Progenitor cell of endocrine pancreas (in vitro differentiated cells): Measurements from ENCODE around the gene MT1M. TPM values are rescaled to one million over a fixed set of nuclear protein-coding genes. Genes with fewer than 3 reads are reported as not detected.

ENCODE experiments used
- DNase-seq: peaks from one replicate; pipeline ENCODE4 v3.0.0; 2021; ENCODE audit warnings: low spot score; ENCODE audit not compliant: unreplicated experiment
- H3K27ac Mint-ChIP-seq: 2 replicates; pipeline ENCODE4 v1.8.0; 2021; ENCODE audit warnings: mild to moderate bottlenecking, moderate library complexity, mixed read lengths
- H3K27me3 Mint-ChIP-seq: 2 replicates; pipeline ENCODE4 v1.8.0; 2021; ENCODE audit warnings: mixed read lengths
- H3K36me3 Mint-ChIP-seq: 2 replicates; pipeline ENCODE4 v1.8.0; 2022; ENCODE audit warnings: mixed read lengths; ENCODE audit not compliant: insufficient read depth
- H3K4me1 Mint-ChIP-seq: 2 replicates; pipeline ENCODE4 v1.8.0; 2021; ENCODE audit warnings: low read depth, mixed read lengths
- H3K4me3 Mint-ChIP-seq: 2 replicates; pipeline ENCODE4 v1.8.0; 2021; ENCODE audit warnings: low read depth, mild to moderate bottlenecking, moderate library complexity, mixed read lengths
- H3K9me3 Mint-ChIP-seq: 2 replicates; pipeline ENCODE4 v1.8.0; 2021; ENCODE audit warnings: low read depth, mixed read lengths
- total RNA-seq: library from RNA; stranded (reverse); gene quantifications from 2 replicates; pipeline ENCODE4 v1.2.1, GENCODE V29; 2021
- TF ChIP-seq, protein P1 (sequence below): fragments of 200-600 bp; sonication (generic); IDR thresholded peaks from one replicate; pipeline ENCODE4 v1.5.0; 2021; ENCODE audit warnings: antibody characterized with exemption, mild to moderate bottlenecking; ENCODE audit not compliant: unreplicated experiment

The MT1M gene
- total RNA-seq, 1 donor from 2014 or later = not detected

DNA sequence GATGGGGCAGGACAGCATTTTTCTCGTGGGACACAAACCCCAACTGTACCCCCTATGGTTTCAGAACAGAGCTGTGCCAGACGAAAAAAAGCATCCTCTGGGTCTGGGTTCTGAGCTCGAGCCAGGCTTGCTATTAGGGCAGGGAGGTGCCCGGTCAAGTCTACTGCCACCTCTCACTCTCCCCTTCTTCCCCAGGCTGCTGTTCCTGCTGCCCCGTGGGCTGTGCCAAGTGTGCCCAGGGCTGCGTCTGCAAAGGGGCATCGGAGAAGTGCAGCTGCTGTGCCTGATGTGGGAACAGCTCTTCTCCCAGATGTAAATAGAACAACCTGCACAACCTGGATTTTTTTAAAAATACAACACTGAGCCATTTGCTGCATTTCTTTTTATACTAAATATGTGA, 5.8 kb upstream of the MT1M start:
- H3K9me3 Mint-ChIP-seq = no peaks in the 10 kb centered on the region
- H3K4me3 Mint-ChIP-seq = no peak overlapping the region
- no peak overlapping the region for H3K27ac Mint-ChIP-seq

DNA sequence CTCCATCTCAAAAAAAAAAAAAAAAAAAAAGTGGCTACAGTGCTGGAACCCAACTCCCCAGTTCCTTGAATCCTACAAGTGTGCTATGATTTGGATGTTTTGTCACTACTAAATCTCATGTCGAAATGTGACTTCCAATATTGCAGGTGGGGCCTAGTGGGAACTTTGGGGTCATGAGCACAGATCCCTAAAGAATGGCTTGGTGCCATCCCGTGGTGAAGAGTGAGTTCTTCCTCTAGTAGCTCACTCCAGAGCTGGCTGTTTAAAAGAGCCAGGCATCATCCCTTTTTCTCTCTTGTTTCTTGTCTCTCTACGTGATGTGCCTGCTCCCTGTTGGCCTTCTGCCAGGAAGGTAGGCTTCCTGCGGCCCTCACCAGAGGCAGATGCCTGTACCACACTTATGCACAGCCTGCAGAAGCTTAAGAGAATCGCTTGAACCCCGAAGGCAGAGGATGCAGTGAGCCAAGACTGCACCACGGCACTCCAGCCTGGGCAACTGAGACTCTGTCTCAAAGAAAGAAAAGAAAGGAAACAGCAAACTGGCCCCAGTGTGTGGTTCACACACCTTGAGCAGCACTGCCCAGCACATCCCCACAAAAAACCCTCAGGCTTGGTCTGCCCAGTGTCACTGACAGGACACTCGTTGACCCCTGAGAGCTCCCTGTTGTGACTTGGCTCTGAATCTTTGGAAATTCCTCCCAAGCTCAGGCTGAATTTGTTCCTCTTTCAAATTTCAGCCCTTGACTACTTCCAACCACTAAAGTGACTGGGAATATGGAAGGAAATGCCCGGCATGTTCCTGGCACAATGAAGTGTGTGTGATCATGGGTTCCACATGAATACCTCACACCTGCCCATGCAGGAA, 3.7 kb upstream of the MT1M start:
- peaks cover 87% of the 10 kb centered on the region for H3K27me3 Mint-ChIP-seq
- TF ChIP-seq, protein P1, sequence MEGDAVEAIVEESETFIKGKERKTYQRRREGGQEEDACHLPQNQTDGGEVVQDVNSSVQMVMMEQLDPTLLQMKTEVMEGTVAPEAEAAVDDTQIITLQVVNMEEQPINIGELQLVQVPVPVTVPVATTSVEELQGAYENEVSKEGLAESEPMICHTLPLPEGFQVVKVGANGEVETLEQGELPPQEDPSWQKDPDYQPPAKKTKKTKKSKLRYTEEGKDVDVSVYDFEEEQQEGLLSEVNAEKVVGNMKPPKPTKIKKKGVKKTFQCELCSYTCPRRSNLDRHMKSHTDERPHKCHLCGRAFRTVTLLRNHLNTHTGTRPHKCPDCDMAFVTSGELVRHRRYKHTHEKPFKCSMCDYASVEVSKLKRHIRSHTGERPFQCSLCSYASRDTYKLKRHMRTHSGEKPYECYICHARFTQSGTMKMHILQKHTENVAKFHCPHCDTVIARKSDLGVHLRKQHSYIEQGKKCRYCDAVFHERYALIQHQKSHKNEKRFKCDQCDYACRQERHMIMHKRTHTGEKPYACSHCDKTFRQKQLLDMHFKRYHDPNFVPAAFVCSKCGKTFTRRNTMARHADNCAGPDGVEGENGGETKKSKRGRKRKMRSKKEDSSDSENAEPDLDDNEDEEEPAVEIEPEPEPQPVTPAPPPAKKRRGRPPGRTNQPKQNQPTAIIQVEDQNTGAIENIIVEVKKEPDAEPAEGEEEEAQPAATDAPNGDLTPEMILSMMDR = no peak
- no peak for DNase-seq
- no peak overlapping the region for H3K4me3 Mint-ChIP-seq
- no peak overlapping the region for H3K27ac Mint-ChIP-seq
- no peaks in the 10 kb centered on the region for H3K9me3 Mint-ChIP-seq
- H3K4me1 Mint-ChIP-seq = peaks cover 12% of the 10 kb centered on the region
- H3K36me3 Mint-ChIP-seq = no peaks in the 10 kb centered on the region

More for the DNA sequence above, 5.8 kb upstream of the MT1M start:
- TF ChIP-seq, protein P1 = no peak
- Mint-ChIP-seq H3K4me1 (peaks cover 7% of the 10 kb centered on the region), H3K27me3 (peaks cover 89% of the 10 kb centered on the region), H3K36me3 (no peaks in the 10 kb centered on the region)
- DNase-seq = no peak

DNA sequence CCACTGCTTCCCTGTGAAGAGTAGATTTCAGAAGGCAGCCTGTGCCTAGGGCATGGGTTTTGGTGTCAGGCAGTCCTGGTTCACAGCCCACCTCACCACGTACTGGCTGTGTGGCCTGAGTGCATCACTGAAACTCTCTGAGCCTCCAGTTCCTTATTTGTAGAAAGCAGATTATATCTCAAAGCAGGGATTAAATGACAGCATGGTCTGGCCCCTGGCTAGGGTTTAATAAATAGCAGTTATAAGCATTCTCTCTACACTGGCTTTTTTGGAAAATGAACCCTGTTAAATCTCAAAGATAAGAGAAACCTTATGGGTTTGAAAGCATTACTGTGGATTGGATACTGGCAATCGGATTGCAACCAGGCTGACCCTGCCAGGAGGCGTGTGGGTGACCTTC, 2.9 kb upstream of the MT1M start:
- Mint-ChIP-seq H3K27ac (no peak overlapping the region), H3K27me3 (peaks cover 89% of the 10 kb centered on the region), H3K4me3 (no peak overlapping the region), H3K9me3 (no peaks in the 10 kb centered on the region), H3K4me1 (peaks cover 12% of the 10 kb centered on the region), H3K36me3 (no peaks in the 10 kb centered on the region)
- DNase-seq = no peak
- TF ChIP-seq, protein P1 = no peak

DNA sequence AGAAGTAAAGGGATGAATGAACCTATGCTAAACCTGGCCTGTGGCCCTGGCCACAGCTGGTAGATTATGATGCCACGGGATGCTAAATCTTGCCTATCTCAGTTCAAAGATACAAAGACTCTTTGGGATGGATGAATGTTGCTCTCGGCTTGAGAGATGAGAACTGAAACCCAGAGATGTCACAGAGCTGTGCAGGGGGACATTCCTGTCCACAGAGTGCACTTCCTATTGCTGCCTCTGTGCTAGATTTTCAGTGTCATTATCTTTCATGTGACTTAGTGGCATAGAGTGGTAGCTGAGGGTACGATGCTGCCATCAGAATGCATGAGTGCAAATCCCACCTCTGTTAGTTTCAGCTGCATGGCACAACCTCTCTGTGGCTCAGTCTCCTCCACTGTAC, 2.3 kb upstream of the MT1M start:
- Mint-ChIP-seq H3K9me3 (no peaks in the 10 kb centered on the region), H3K4me3 (no peak overlapping the region), H3K27me3 (peaks cover 89% of the 10 kb centered on the region), H3K4me1 (peaks cover 10% of the 10 kb centered on the region), H3K27ac (no peak overlapping the region), H3K36me3 (no peaks in the 10 kb centered on the region)
- no peak for DNase-seq
- TF ChIP-seq, protein P1 = no peak

DNA sequence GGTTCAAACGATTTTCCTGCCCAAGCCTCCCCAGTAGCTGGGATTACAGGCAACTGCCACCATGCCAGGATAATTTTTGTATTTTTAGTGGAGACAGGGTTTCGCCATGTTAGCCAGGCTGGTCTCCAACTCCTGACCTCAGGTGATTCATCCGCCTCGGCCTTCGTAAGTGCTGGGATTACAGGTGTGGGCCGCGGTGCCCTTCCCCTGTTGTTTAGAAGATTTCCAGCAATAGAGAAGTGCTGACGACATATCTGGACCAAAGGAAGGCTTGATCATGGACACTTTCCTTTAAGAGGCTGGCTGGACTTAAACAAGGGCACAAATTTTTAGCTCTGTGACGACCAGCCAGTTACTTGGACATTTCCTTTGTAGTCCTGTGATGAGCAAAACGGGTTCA, 1.3 kb upstream of the MT1M start:
- Mint-ChIP-seq H3K27me3 (peaks cover 88% of the 10 kb centered on the region), H3K4me1 (peaks cover 7% of the 10 kb centered on the region), H3K36me3 (no peaks in the 10 kb centered on the region), H3K9me3 (no peaks in the 10 kb centered on the region), H3K27ac (no peak overlapping the region), H3K4me3 (no peak overlapping the region)
- TF ChIP-seq, protein P1 = no peak
- no peak for DNase-seq
